NCI-H187 (cell line): ENCODE data around the gene VGF.
"Not testable (repeated sequence)": the region's sequence is repeated elsewhere in the genome, so short reads cannot be mapped to it uniquely, and the experiment has no call there.

Experiments used
- DNase-seq, 2 experiments: peaks; one replicate each; lab custom pipeline; 2025; lab: John Stamatoyannopoulos, UW

VGF gene

GRCh38 chr7:101165075-101165957, at the start of gene VGF:
VGF (minus strand) TSS chr7:101165569; CDS start chr7:101164843, 726 bp downstream.
- peak; percentile 93 to 97 for DNase-seq

- no peak for DNase-seq
Observed at GRCh38 chr7:101212014-101212413, 46.6 kb upstream of the VGF start.

GRCh38 chr7:101211501-101211900, 46.1 kb upstream of the VGF start:
- no peak for DNase-seq

GRCh38 chr7:101210143-101210542, 44.8 kb upstream of the VGF start:
- DNase-seq = no peak

- no peak for DNase-seq
Observed at GRCh38 chr7:101208794-101209193, 43.4 kb upstream of the VGF start.

GRCh38 chr7:101207459-101207858, 42.1 kb upstream of the VGF start:
- DNase-seq = no peak

- no peak for DNase-seq
Observed at GRCh38 chr7:101206665-101207042, 41.3 kb upstream of the VGF start.

- DNase-seq = no peak
Observed at GRCh38 chr7:101205901-101206664, 40.7 kb upstream of the VGF start.

GRCh38 chr7:101203740-101204738, 38.7 kb upstream of the VGF start:
- not testable (repeated sequence) for DNase-seq

- DNase-seq = no peak
Observed at GRCh38 chr7:101202603-101202918, 37.2 kb upstream of the VGF start.

GRCh38 chr7:101201695-101202602, 36.6 kb upstream of the VGF start:
- no peak for DNase-seq

GRCh38 chr7:101200862-101201599, 35.7 kb upstream of the VGF start, which contains the start of gene MOGAT3:
MOGAT3 (minus strand) TSS chr7:101201036; CDS start chr7:101200854, 182 bp downstream.
- DNase-seq = no peak

GRCh38 chr7:101200504-101200861, 35.1 kb upstream of the VGF start:
- no peak for DNase-seq

GRCh38 chr7:101199522-101199921, 34.2 kb upstream of the VGF start:
- DNase-seq = not testable (repeated sequence)

GRCh38 chr7:101198476-101198875, 33.1 kb upstream of the VGF start:
- DNase-seq = no peak

- DNase-seq = no peak
Observed at GRCh38 chr7:101197991-101198390, 32.6 kb upstream of the VGF start.

- no peak for DNase-seq
Observed at GRCh38 chr7:101195884-101196283, 30.5 kb upstream of the VGF start.

- no peak for DNase-seq
Observed at GRCh38 chr7:101189109-101189508, 23.7 kb upstream of the VGF start.

GRCh38 chr7:101186844-101187428, 21.6 kb upstream of the VGF start:
- no peak for DNase-seq

- DNase-seq = no peak
Observed at GRCh38 chr7:101186194-101186593, 20.8 kb upstream of the VGF start.
